RWPE1 (cell line): ENCODE results near the gene PADI3.

Experiments used
- CTCF ChIA-PET: fragments of 350-600 bp; sonication (Branson Sonifier 250); formaldehyde crosslinking; extraction: SDS; loops from one replicate; lab custom pipeline; 2021; lab: Yijun Ruan, JAX
- POLR2A ChIA-PET: fragments of 400-600 bp; formaldehyde crosslinking; extraction: SDS; loops from one replicate; lab custom pipeline; 2020; ENCODE audit warnings: antibody characterized with exemption; ENCODE audit not compliant: low non-redundant PET; lab: Yijun Ruan, JAX
- DNase-seq: peaks from one replicate; pipeline ENCODE4 v3.0.0; 2012; ENCODE audit warnings: low spot score
- H3K27ac ChIP-seq: fragments of 450-650 bp; 2 replicates; pipeline ENCODE4 v1.5.1; 2017
- TF ChIP-seq, protein P1 (sequence below): fragments of 450-650 bp; conservative IDR thresholded peaks from 2 replicates; pipeline ENCODE4 v1.5.1; 2017; ENCODE audit warnings: low read depth, mild to moderate bottlenecking

PADI3 gene

DNA sequence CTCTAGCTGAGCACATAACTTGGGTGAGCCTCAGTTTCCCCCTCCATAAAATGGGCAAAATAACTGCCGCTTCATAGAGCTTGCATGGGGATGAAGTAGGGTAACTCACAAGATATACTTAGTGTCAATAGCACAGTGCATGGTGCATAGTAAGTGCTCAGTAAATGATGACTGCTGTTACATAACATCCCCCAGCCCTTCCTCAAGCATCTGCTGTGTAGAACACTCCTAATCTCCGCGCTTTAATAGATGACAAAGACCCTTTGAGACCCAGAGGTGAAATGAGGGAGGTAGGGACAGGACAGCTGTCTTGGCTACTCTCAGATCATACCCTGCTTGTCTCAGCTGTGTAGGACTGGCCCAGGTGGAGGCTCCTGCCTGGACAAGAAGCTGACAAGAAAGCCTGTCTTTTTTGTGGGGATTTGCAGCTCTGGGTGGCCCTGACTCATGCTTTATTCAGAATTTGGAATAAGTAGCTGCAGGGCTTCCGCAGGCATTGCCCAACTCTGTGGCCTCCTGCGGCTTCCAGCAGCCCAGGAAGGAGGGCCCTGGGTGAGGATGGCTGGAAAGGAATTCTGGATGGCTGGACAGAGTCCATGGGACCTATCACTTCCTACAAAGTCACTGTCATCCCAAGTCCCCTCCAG, 38.4 kb downstream of the PADI3 start:
- ChIA-PET CTCF (interaction anchor here (1.7 to 2.3 kb wide), 2 partner anchors 49 to 161 kb away, joined by 4 to 9 read pairs; no protein-coding TSS in a partner anchor), POLR2A (no interaction called here)
- TF ChIP-seq, protein P1, sequence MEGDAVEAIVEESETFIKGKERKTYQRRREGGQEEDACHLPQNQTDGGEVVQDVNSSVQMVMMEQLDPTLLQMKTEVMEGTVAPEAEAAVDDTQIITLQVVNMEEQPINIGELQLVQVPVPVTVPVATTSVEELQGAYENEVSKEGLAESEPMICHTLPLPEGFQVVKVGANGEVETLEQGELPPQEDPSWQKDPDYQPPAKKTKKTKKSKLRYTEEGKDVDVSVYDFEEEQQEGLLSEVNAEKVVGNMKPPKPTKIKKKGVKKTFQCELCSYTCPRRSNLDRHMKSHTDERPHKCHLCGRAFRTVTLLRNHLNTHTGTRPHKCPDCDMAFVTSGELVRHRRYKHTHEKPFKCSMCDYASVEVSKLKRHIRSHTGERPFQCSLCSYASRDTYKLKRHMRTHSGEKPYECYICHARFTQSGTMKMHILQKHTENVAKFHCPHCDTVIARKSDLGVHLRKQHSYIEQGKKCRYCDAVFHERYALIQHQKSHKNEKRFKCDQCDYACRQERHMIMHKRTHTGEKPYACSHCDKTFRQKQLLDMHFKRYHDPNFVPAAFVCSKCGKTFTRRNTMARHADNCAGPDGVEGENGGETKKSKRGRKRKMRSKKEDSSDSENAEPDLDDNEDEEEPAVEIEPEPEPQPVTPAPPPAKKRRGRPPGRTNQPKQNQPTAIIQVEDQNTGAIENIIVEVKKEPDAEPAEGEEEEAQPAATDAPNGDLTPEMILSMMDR: no peak
- H3K27ac ChIP-seq: peak overlapping the region; percentile 100
- peak; percentile 89 for DNase-seq

DNA sequence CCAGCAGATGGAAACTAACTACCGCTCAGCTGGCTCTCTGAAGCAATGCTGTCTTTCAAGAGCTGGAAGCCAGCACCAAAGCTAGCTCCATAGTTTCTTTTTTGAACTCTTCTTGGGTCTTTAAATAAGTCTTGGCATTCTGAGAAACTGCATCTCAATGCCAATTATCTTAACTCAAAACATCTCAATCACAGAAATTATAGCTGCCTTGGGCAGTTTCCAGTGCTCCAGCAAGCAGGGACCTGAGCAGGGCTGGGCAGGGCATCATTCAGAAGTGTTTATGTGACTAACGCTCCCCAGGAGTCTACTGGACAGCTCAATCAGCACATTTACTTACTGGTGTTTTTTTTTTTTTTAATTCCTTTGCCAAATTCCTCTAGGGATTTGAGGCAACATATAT, 40.8 kb downstream of the PADI3 start:
- POLR2A ChIA-PET: interaction anchor here (0.6 kb wide), 2 partner anchors 9 to 213 kb away, joined by 4 to 5 read pairs; no protein-coding TSS in a partner anchor
- H3K27ac ChIP-seq: peak overlapping the region; percentile 100
- TF ChIP-seq, protein P1: no peak
- CTCF ChIA-PET: interaction anchor here (0.6 to 1.1 kb wide), 3 partner anchors 11 to 310 kb away, joined by 3 to 4 read pairs (median 3); no protein-coding TSS in a partner anchor
- peak; percentile 74 for DNase-seq

DNA sequence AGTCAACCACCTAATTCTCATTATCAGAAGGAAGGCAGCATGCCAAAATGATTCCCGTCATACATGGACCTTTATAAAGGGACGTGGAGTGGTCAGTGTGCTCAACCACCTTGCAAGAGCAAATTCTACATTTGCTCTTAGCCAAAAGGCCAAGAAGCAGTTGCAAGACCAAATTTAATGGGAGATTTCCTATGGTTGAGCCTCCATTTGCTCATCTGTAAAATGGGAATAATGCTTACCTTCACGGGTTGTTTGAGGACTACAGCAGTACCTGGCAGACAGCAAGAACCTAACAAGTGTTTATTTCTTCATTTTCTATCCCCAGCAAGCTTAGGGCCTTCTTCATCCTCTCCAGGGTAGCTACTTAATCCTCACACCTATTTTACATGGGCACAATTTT, 41.7 kb downstream of the PADI3 start:
- ChIA-PET POLR2A (no interaction called here), CTCF (no interaction called here)
- H3K27ac ChIP-seq: peak overlapping the region; percentile 100
- TF ChIP-seq, protein P1: no peak
- DNase-seq: no peak

DNA sequence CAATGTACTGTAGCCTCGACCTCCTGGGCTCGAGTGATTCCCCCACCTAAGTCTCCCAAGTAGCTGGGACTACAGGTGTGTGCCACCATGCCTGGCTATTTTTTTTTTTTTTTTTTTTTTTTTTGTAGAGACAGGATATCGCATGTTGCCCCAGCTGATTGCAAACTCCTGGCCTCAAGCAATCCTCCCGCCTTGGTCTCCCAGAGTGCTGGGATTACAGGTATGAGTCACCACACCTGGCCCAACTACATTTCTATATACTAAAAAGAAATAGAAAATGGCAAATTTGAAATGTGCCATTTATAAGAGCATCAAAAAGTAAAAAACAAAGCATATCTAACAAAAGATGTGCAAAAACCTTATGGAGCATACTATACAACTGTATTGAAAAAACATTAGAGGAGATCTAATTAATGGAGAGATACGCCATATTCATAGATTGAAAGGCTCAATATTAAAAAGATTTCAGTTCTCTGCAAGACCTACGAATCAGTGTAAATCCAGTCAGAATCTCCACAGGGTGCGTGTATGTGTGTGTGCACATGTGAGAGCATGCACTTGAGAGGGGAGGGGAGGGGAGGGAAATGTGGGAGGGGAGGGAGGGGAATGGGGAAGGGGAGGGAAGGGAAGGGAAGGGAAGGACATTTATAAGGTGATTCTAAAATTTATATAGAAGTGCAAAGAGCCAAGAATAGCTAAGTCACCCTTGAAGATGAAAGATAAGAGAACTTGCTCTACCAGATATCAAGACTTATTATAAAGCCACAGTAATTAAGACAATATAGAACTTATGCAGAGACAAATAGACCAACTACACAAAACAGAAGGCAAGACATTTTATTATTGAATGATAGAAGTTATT, 43.6 kb downstream of the PADI3 start:
- TF ChIP-seq, protein P1: no peak
- peak overlapping the region; percentile 75 for H3K27ac ChIP-seq
- CTCF ChIA-PET: interaction anchor here (0.5 to 0.9 kb wide), 2 partner anchors 146 to 167 kb away, joined by 3 to 4 read pairs; no protein-coding TSS in a partner anchor
- POLR2A ChIA-PET: no interaction called here
- DNase-seq: peak; percentile 46

DNA sequence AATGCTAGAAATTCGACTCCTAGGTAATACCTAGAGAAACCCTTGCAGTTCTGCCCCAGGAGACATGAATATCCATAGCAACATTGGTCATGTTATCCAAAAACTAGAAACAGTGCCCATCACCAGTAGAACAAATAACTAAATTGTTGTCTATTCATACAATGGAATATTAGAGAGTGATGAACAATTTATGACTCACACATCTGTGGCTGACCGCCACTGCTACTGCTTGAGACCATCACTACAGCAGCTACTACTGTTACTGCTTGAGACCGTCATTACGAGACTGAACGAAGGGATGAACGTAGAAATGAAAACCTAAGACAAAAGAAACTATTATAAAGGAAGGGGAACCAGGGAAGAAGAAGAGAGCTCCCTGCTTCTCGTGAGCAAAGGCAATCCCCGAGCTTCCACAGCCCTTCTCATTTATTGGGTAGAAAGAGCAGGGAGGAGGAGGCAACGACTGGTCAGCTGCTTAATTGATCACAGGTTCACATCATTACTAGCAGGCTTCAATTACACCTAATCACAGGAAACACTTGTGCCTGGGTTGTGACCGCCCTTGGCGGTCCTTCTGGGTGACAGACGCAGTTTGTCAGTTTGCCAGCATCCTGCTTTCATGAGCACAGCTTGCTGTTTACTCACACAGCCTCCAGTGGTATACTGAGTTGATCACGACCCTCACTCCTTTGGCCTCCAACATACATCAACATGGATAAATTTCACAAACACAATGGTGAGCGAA, 45.0 kb downstream of the PADI3 start:
- peak overlapping the region; percentile 22; the same call in 1 of the 2 replicates for H3K27ac ChIP-seq
- no peak for DNase-seq
- ChIA-PET POLR2A (no interaction called here), CTCF (interaction anchor here (0.6 to 0.9 kb wide), 2 partner anchors 18 to 168 kb away, joined by 4 read pairs; no protein-coding TSS in a partner anchor)
- TF ChIP-seq, protein P1: no peak

DNA sequence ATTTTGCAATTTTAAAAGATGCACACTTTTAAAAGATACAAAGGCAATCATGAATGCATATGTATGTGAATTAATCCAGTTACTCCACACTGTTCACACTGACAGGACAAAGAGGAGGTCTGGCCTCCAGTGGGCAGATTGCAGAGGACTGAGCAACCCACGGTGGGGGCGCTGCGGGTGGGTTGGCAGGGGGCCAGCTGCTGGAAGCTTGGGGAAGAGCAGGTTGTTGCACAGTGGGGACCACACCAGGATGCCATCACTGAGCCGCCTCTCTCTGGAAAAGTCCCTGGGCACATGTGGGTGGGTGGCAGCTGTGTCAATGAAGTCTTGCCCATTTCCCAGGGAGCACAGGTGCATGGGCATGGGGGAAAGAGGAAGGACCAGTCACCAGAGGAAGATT, 46.4 kb downstream of the PADI3 start:
- TF ChIP-seq, protein P1: no peak
- no peak for DNase-seq
- H3K27ac ChIP-seq: no peak overlapping the region
- ChIA-PET POLR2A (no interaction called here), CTCF (no interaction called here)
